ENCODE measurements around the gene CNOT6. TPM values are rescaled to one million over a fixed set of nuclear protein-coding genes. Genes with fewer than 3 reads are reported as not detected.

The CNOT6 gene
- total RNA-seq, 2 donors from 2014 or later: 19.5 to 24.8 TPM

- Histone ChIP-seq H3K4me1 (ENCODE audit: control insufficient read depth in 1 of 2, low read depth in 2 of 2) (no peaks in the 10 kb centered on the region), H3K36me3 (no peaks in the 10 kb centered on the region), H3K27ac (no peak overlapping the region), H3K9me3 (no peaks in the 10 kb centered on the region), H3K4me3 (no peak overlapping the region), H3K27me3 (replicated peaks; ENCODE audit: insufficient read depth) (no peaks in the 10 kb centered on the region)
- no peak for ATAC-seq (ENCODE audit: insufficient number of reproducible peaks, low FRiP score, low read depth)
- TF ChIP-seq CTCF (IDR thresholded peaks at IDR 0.05): no peak
- DNase-seq (ENCODE audit: low spot score): no peak
Measured at GRCh38 chr5:180599590-180599914, 105.4 kb downstream of the CNOT6 start.

- ATAC-seq (ENCODE audit: insufficient number of reproducible peaks, low FRiP score, low read depth) (no peak), DNase-seq (ENCODE audit: low spot score) (no peak)
- no peak for TF ChIP-seq CTCF (IDR thresholded peaks at IDR 0.05)
- no peaks in the 10 kb centered on the region for H3K36me3 ChIP-seq
- no peaks in the 10 kb centered on the region for H3K27me3 ChIP-seq (replicated peaks; ENCODE audit: insufficient read depth)
- no peaks in the 10 kb centered on the region for H3K9me3 ChIP-seq
- H3K4me1 ChIP-seq (ENCODE audit: control insufficient read depth in 1 of 2, low read depth in 2 of 2): no peaks in the 10 kb centered on the region
- H3K27ac ChIP-seq: no peak overlapping the region
- no peak overlapping the region for H3K4me3 ChIP-seq
Measured at GRCh38 chr5:180599981-180600553, 105.9 kb downstream of the CNOT6 start.

GRCh38 chr5:180600554-180601041 is 106.4 kb downstream of the CNOT6 start:
- Histone ChIP-seq H3K4me1 (ENCODE audit: control insufficient read depth in 1 of 2, low read depth in 2 of 2) (no peaks in the 10 kb centered on the region), H3K27ac (no peak overlapping the region), H3K9me3 (no peaks in the 10 kb centered on the region), H3K36me3 (no peaks in the 10 kb centered on the region), H3K4me3 (no peak overlapping the region), H3K27me3 (replicated peaks; ENCODE audit: insufficient read depth) (no peaks in the 10 kb centered on the region)
- DNase-seq (ENCODE audit: low spot score) (no peak), ATAC-seq (ENCODE audit: insufficient number of reproducible peaks, low FRiP score, low read depth) (no peak)
- TF ChIP-seq CTCF (IDR thresholded peaks at IDR 0.05): no peak

- no peak for TF ChIP-seq CTCF (IDR thresholded peaks at IDR 0.05)
- Histone ChIP-seq H3K27ac (no peak overlapping the region), H3K4me1 (ENCODE audit: control insufficient read depth in 1 of 2, low read depth in 2 of 2) (no peaks in the 10 kb centered on the region)
Measured at GRCh38 chr5:180601591-180602480, 107.7 kb downstream of the CNOT6 start.

GRCh38 chr5:180602481-180603075 is 108.4 kb downstream of the CNOT6 start:
- DNase-seq (ENCODE audit: low spot score) (no peak), ATAC-seq (ENCODE audit: insufficient number of reproducible peaks, low FRiP score, low read depth) (no peak)
- Histone ChIP-seq H3K36me3 (no peaks in the 10 kb centered on the region), H3K4me1 (ENCODE audit: control insufficient read depth in 1 of 2, low read depth in 2 of 2) (no peaks in the 10 kb centered on the region), H3K27me3 (replicated peaks; ENCODE audit: insufficient read depth) (no peaks in the 10 kb centered on the region), H3K9me3 (no peaks in the 10 kb centered on the region), H3K4me3 (no peak overlapping the region), H3K27ac (no peak overlapping the region)
- no peak for TF ChIP-seq CTCF (IDR thresholded peaks at IDR 0.05)

More at GRCh38 chr5:180601591-180602480, 107.7 kb downstream of the CNOT6 start:
- Histone ChIP-seq H3K9me3 (no peaks in the 10 kb centered on the region), H3K36me3 (no peaks in the 10 kb centered on the region), H3K27me3 (replicated peaks; ENCODE audit: insufficient read depth) (no peaks in the 10 kb centered on the region), H3K4me3 (no peak overlapping the region)
- ATAC-seq (ENCODE audit: insufficient number of reproducible peaks, low FRiP score, low read depth) (no peak), DNase-seq (ENCODE audit: low spot score) (no peak)
